ENCODE measurements around the gene LCLAT1.

Gene LCLAT1

DNA sequence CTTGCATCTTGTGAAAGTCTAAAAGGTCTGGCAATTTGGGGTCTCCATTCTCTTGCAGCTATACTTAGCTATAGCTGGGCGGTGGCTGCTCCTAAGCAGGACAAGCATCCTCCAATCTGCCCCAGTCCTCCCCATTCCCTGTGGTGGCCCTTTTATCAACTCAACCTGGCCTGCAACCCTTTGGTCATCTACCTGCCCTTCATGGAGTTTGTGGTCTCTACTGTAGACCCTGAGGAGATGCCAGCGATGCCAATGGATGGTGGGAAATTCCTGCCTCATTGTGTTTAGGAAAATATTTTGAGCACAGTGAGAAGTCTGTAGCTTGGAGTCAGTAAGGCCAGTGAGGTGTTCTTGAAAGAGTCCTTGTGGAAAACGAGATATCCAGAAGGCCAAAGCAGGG is 216.8 kb downstream of the LCLAT1 start:
- Histone ChIP-seq H3K27ac (no peak overlapping the region), H3K9me3 (no peaks in the 10 kb centered on the region), H3K27me3 (no peaks in the 10 kb centered on the region), H3K36me3 (no peaks in the 10 kb centered on the region), H3K4me3 (ENCODE audit: low read depth in 1 of 2, low read length in 1 of 2) (no peak overlapping the region), H3K4me1 (ENCODE audit: control insufficient read depth in 1 of 2, insufficient read depth in 1 of 2, low read depth in 1 of 2, low read length in 1 of 2) (peaks cover 0 to 9% of the 10 kb centered on the region in 2 experiments)
- TF ChIP-seq, protein P1, sequence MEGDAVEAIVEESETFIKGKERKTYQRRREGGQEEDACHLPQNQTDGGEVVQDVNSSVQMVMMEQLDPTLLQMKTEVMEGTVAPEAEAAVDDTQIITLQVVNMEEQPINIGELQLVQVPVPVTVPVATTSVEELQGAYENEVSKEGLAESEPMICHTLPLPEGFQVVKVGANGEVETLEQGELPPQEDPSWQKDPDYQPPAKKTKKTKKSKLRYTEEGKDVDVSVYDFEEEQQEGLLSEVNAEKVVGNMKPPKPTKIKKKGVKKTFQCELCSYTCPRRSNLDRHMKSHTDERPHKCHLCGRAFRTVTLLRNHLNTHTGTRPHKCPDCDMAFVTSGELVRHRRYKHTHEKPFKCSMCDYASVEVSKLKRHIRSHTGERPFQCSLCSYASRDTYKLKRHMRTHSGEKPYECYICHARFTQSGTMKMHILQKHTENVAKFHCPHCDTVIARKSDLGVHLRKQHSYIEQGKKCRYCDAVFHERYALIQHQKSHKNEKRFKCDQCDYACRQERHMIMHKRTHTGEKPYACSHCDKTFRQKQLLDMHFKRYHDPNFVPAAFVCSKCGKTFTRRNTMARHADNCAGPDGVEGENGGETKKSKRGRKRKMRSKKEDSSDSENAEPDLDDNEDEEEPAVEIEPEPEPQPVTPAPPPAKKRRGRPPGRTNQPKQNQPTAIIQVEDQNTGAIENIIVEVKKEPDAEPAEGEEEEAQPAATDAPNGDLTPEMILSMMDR (IDR thresholded peaks at IDR 0.05) = no peak

DNA sequence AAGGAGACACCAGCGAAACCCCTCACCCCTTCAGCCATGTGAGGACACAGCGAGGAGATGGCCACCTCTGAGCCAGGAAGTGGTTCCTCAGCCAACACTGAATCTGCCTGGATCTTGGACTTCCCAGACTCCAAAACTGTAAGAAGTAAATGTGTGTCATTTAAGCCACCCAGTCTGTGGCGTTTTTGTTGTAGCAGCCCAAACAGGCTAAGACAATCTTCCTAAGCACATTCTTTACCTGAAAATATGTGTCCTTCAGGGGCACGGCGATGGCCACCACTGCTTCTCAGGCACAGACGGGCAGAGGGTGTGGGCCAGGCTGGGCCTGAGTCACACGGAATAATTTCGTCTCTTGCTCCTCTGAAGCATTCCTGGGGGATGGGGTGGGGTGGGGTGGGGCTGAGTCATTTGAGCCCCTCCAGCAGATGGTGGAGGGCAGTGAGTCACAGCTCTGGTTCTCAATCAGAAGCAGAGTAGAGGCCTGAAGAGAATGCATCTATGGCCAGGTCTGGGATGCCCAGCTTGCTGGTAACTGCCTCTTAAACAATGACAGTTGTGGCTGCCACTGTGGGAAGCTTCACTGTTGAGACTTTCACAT is 217.8 kb downstream of the LCLAT1 start:
- TF ChIP-seq, protein P1 (IDR thresholded peaks at IDR 0.05) = no peak

DNA sequence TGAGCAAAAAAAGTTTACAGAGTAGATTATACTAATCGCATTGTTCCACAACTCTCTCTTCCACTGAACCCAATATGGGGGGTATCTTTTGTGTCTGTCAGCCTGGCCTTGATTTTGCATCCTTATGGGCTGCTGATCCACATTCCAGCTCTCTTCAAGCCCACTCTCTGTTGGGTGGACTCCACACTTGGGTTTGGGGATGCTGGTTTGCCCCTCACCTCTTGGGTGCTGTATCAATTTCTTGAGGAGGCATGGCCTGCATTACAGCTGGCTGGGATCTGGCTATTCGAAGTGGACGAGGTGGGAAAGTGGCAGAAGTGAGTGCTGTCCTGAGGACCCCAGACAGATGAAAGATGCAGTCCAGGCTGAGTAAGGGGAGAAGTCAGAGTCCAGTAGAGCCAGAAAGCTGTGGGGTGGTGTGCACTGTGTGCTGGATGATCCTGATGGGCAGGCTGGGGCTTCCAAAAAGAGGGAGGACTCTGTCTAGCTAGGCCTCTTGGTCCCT is 218.8 kb downstream of the LCLAT1 start:
- Histone ChIP-seq H3K27me3 (no peaks in the 10 kb centered on the region), H3K4me1 (ENCODE audit: control insufficient read depth in 1 of 2, insufficient read depth in 1 of 2, low read depth in 1 of 2, low read length in 1 of 2) (peaks cover 0 to 9% of the 10 kb centered on the region in 2 experiments), H3K4me3 (ENCODE audit: low read depth in 1 of 2, low read length in 1 of 2) (no peak overlapping the region), H3K36me3 (no peaks in the 10 kb centered on the region), H3K27ac (peak overlapping the region; percentile 65), H3K9me3 (no peaks in the 10 kb centered on the region)
- TF ChIP-seq, protein P1 (IDR thresholded peaks at IDR 0.05) = no peak

More for the DNA sequence above, 217.8 kb downstream of the LCLAT1 start:
- H3K4me1 ChIP-seq (ENCODE audit: control insufficient read depth in 1 of 2, insufficient read depth in 1 of 2, low read depth in 1 of 2, low read length in 1 of 2) = peaks cover 0 to 9% of the 10 kb centered on the region in 2 experiments
- H3K9me3 ChIP-seq = no peaks in the 10 kb centered on the region
- H3K4me3 ChIP-seq (ENCODE audit: low read depth in 1 of 2, low read length in 1 of 2) = no peak overlapping the region
- H3K36me3 ChIP-seq = no peaks in the 10 kb centered on the region
- H3K27me3 ChIP-seq = no peaks in the 10 kb centered on the region
- no peak overlapping the region for H3K27ac ChIP-seq

GRCh38 chr2:30666266-30666874 is 219.3 kb downstream of the LCLAT1 start:
- peaks cover 0 to 9% of the 10 kb centered on the region in 2 experiments for H3K4me1 ChIP-seq (ENCODE audit: control insufficient read depth in 1 of 2, insufficient read depth in 1 of 2, low read depth in 1 of 2, low read length in 1 of 2)
- TF ChIP-seq, protein P1 (IDR thresholded peaks at IDR 0.05) = no peak
- peak overlapping the region; percentile 65 for H3K27ac ChIP-seq
- no peaks in the 10 kb centered on the region for H3K27me3 ChIP-seq
- no peaks in the 10 kb centered on the region for H3K9me3 ChIP-seq
- no peaks in the 10 kb centered on the region for H3K36me3 ChIP-seq
- H3K4me3 ChIP-seq (ENCODE audit: low read depth in 1 of 2, low read length in 1 of 2) = no peak overlapping the region

GRCh38 chr2:30670453-30670852 is 223.4 kb downstream of the LCLAT1 start:
- Histone ChIP-seq H3K4me1 (ENCODE audit: control insufficient read depth in 1 of 2, insufficient read depth in 1 of 2, low read depth in 1 of 2, low read length in 1 of 2) (peaks cover 0 to 9% of the 10 kb centered on the region in 2 experiments), H3K27me3 (peaks cover 11% of the 10 kb centered on the region), H3K4me3 (ENCODE audit: low read depth in 1 of 2, low read length in 1 of 2) (no peak overlapping the region), H3K36me3 (no peaks in the 10 kb centered on the region), H3K9me3 (no peaks in the 10 kb centered on the region), H3K27ac (no peak overlapping the region)
- TF ChIP-seq, protein P1 (IDR thresholded peaks at IDR 0.05) = no peak
